A549 treated with AZD9567 at 1 μM for 4 hours (cell line): ENCODE measurements around the gene IRF3. TPM values are rescaled to one million over a fixed set of nuclear protein-coding genes. Genes with fewer than 3 reads are reported as not detected.

Experiments
- total RNA-seq: library from RNA; stranded (reverse); fragments of 200-300 nt; extraction: Qiagen RNA extraction; gene quantifications from 5 replicates; pipeline ENCODE4 v1.2.3, GENCODE V29; 2022; ENCODE audit not compliant: insufficient read depth

Gene IRF3, protein sequence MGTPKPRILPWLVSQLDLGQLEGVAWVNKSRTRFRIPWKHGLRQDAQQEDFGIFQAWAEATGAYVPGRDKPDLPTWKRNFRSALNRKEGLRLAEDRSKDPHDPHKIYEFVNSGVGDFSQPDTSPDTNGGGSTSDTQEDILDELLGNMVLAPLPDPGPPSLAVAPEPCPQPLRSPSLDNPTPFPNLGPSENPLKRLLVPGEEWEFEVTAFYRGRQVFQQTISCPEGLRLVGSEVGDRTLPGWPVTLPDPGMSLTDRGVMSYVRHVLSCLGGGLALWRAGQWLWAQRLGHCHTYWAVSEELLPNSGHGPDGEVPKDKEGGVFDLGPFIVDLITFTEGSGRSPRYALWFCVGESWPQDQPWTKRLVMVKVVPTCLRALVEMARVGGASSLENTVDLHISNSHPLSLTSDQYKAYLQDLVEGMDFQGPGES
- total RNA-seq, result 92.2 to 110 TPM (median 99.0 TPM) in 5 replicates

GRCh38 chr19:49665351-49666119 is at the start of gene IRF3, which contains the start of gene BCL2L12:
Gene IRF3, minus strand, starts transcription at chr19:49665857. Its CDS starts 1,019 bp downstream, at chr19:49664838.
Gene BCL2L12, plus strand, starts transcription at chr19:49665933. Its CDS starts 760 bp downstream, at chr19:49666693.

GRCh38 chr19:49690656-49691242 is 25.1 kb upstream of the IRF3 start, which contains the start of gene CPT1C:
Gene CPT1C, plus strand, starts transcription at chr19:49691116. Its CDS starts 1,137 bp downstream, at chr19:49692253.

DNA sequence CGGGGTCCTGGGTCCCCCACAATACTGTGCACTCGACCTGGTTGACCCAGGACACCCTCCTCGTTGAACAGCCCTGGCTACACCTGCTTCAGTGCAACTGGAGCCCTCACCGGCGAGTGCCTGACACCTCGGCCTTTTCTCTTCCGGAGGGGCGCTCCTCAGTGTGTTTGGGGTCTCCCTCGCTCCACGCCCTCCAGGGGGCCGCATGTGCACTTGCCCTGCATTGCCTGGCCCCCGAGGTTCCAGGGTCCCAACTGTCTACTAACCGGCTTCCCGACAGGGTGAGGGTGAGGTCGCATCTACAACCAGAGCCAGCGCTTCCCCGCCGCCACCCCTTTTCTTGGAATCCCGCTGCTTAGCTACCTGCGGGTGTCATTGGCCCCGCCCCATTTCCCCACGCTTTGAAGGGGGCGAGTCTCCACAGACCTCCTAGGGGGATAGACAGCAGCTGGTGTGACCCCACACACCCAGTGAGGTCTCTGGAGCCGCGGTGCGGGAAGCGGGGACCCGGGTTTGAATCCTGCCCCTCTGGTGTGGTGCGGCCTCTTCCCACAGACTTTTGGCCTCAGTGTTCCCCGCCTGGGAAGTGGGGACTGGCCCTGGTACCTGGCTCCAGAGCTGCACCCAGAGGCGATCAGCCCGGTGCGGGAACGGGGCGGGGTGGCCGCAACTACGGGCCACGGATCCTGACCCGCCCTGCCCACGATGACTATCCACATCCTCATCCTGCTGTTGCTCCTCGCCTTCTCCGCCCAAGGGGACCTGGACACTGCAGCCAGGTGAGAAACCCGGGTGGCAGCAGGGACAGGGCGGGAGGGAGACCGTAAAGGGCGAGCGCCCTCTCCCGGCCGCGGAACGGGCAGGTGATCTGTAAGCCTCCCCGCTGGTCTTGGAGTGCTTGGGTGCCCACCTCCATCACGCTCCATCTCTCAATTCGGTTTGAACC is 23.7 kb upstream of the IRF3 start, which contains the start of gene ADM5:
Gene ADM5, plus strand, starts transcription at position 462 of the 946 bp plus-strand sequence. Its CDS starts 244 bp downstream, at position 706.

DNA sequence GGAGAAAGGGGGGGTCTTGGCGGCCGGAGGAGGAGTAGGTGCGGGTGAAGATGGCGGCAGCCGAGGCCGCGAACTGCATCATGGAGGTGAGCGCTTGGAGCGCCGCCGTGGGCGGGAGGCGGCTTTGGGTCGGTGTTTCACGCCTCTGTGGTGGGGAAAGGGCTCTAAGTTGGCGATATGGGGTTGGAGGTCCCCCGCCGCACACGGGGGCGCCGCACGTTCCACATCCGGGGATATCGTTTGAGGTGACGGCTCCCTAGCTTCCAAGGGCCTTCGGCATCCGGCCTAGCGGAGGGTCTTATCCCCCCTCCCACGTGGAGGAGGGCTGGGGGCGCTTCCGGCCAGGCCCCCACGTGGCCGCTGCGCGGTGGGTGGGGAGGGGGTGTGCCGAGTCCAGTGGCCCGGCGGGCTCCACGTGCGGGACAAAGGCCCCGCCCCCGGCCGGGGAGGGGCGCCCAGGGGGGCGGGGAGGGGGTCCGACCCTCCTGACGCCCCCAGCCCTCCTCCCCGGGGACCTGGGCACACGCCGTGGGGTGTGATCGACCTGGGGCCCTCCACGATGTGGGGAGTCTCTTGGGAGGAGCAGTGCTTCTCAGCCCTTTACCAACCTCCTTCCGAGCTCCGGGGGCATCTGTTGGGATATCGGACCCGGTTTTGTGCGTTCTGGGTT is 11.7 kb upstream of the IRF3 start, which contains the start of gene PRMT1:
Gene PRMT1, plus strand, starts transcription at position 41 of the 670 bp plus-strand sequence. Its CDS starts 10 bp downstream, at position 51.

GRCh38 chr19:49641688-49642491 is 23.8 kb downstream of the IRF3 start, which contains the start of gene SCAF1:
Gene SCAF1, plus strand, starts transcription at chr19:49642209. Its CDS starts 2,818 bp downstream, at chr19:49645027.

GRCh38 chr19:49640113-49640898 is 25.4 kb downstream of the IRF3 start, which contains the start of gene RRAS:
Gene RRAS, minus strand, starts transcription at chr19:49640143. Its CDS starts 45 bp downstream, at chr19:49640098.

Other genes starting within 250 kb of the IRF3 start
- not detected in 5 replicates for gene PTH2, start 242.4 kb downstream of the IRF3 start, total RNA-seq
- gene GFY, start 240.5 kb downstream of the IRF3 start, total RNA-seq, result 0.12 to 0.19 TPM (median 0.15 TPM) in 4 of 5 replicates, not detected in the other
- gene SLC17A7, start 224.3 kb downstream of the IRF3 start, total RNA-seq, result 0.63 to 3.0 TPM (median 0.82 TPM) in 5 replicates
- gene PIH1D1, start 214.0 kb downstream of the IRF3 start, total RNA-seq, result 66.4 to 97.1 TPM (median 93.3 TPM) in 5 replicates
- 13.4 to 27.9 TPM (median 27.3 TPM) in 5 replicates for gene ALDH16A1, start 212.6 kb downstream of the IRF3 start, total RNA-seq
- 0.89 to 1.6 TPM (median 1.1 TPM) in 4 of 5 replicates, not detected in the other for gene FLT3LG, start 191.6 kb downstream of the IRF3 start, total RNA-seq
- 3,480 to 4,206 TPM (median 3,972 TPM) in 5 replicates for gene RPL13A, start 178.2 kb downstream of the IRF3 start, total RNA-seq
- gene RPS11, start 169.4 kb downstream of the IRF3 start, total RNA-seq, result 3,818 to 4,072 TPM (median 3,919 TPM) in 5 replicates
- 22.8 to 30.5 TPM (median 30.2 TPM) in 5 replicates for gene FCGRT, start 153.2 kb downstream of the IRF3 start, total RNA-seq
- gene RCN3, start 137.9 kb downstream of the IRF3 start, total RNA-seq, result 1.8 to 4.0 TPM (median 2.4 TPM) in 5 replicates
- 82.3 to 118 TPM (median 113 TPM) in 5 replicates for gene NOSIP, start 85.3 kb downstream of the IRF3 start, total RNA-seq
- gene PRRG2, start 84.5 kb downstream of the IRF3 start, total RNA-seq, result 0.71 to 1.0 TPM (median 0.86 TPM) in 4 of 5 replicates, not detected in the other
- gene PRR12, start 74.7 kb downstream of the IRF3 start, total RNA-seq, result 21.3 to 31.8 TPM (median 29.3 TPM) in 5 replicates
- 70.6 to 148 TPM (median 141 TPM) in 5 replicates for gene RRAS, start 25.7 kb downstream of the IRF3 start, total RNA-seq
- gene SCAF1, start 23.6 kb downstream of the IRF3 start, total RNA-seq, result 39.7 to 68.6 TPM (median 64.4 TPM) in 5 replicates
- 71.8 to 79.2 TPM (median 75.2 TPM) in 5 replicates for gene BCL2L12, start 76 bp upstream of the IRF3 start, total RNA-seq
- gene PRMT1, start 11.4 kb upstream of the IRF3 start, total RNA-seq, result 414 to 496 TPM (median 439 TPM) in 5 replicates
- 3.6 to 6.2 TPM (median 5.7 TPM) in 5 replicates for gene ADM5, start 23.7 kb upstream of the IRF3 start, total RNA-seq
- 5.0 to 13.7 TPM (median 11.4 TPM) in 5 replicates for gene CPT1C, start 25.3 kb upstream of the IRF3 start, total RNA-seq
- gene TSKS, start 97.4 kb upstream of the IRF3 start, total RNA-seq, result not detected in 5 replicates
- gene AP2A1, start 101.1 kb upstream of the IRF3 start, total RNA-seq, result 55.3 to 61.9 TPM (median 56.1 TPM) in 5 replicates
- gene FUZ, start 147.4 kb upstream of the IRF3 start, total RNA-seq, result 12.6 to 14.5 TPM (median 13.6 TPM) in 5 replicates
- 57.3 to 69.4 TPM (median 66.8 TPM) in 5 replicates for gene MED25, start 152.4 kb upstream of the IRF3 start, total RNA-seq
- gene PTOV1, start 185.3 kb upstream of the IRF3 start, total RNA-seq, result 114 to 153 TPM (median 145 TPM) in 5 replicates
- gene PNKP, start 201.7 kb upstream of the IRF3 start, total RNA-seq, result 17.3 to 59.3 TPM (median 55.7 TPM) in 5 replicates
- 70.4 to 112 TPM (median 102 TPM) in 5 replicates for gene AKT1S1, start 211.5 kb upstream of the IRF3 start, total RNA-seq
- 15.2 to 22.6 TPM (median 21.4 TPM) in 5 replicates for gene TBC1D17, start 211.8 kb upstream of the IRF3 start, total RNA-seq
- gene IL4I1, start 231.0 kb upstream of the IRF3 start, total RNA-seq, result 0.56 to 0.75 TPM (median 0.58 TPM) in 4 of 5 replicates, not detected in the other